Ramos (cell line): ENCODE data around the gene MAPKBP1.
"Not testable (repeated sequence)": the region's sequence is repeated elsewhere in the genome, so short reads cannot be mapped to it uniquely, and the experiment has no call there.

Source experiments
- in situ Hi-C: fragments of 300-500 bp; cut with MboI; formaldehyde crosslinking; loops from one replicate; pipeline ENCODE4 v1.14.3; 2022; ENCODE audit warnings: low sequenced_read_pairs; ENCODE audit not compliant: unreplicated experiment

Gene MAPKBP1

GRCh38 chr15:41774062-41774881, at the start of gene MAPKBP1:
Gene MAPKBP1, plus strand, starts transcription at chr15:41774484. Its CDS starts 792 bp downstream, at chr15:41775276.
- in situ Hi-C loops, result no loop called here

- in situ Hi-C loops, result no loop called here
These were observed 47.1 kb upstream of the MAPKBP1 start for GRCh38 chr15:41727143-41727542.

- in situ Hi-C loops, result not testable (repeated sequence)
These were observed 46.2 kb upstream of the MAPKBP1 start for GRCh38 chr15:41728061-41728460.

- in situ Hi-C loops, result no loop called here
These were observed 43.7 kb upstream of the MAPKBP1 start for GRCh38 chr15:41730543-41730942.

GRCh38 chr15:41732483-41732882, 41.8 kb upstream of the MAPKBP1 start:
- in situ Hi-C loops, result no loop called here

GRCh38 chr15:41734079-41734478, 40.2 kb upstream of the MAPKBP1 start:
- in situ Hi-C loops, result no loop called here

GRCh38 chr15:41735046-41735445, 39.2 kb upstream of the MAPKBP1 start:
- in situ Hi-C loops, result no loop called here

- in situ Hi-C loops, result not testable (repeated sequence)
These were observed 38.8 kb upstream of the MAPKBP1 start for GRCh38 chr15:41735492-41735891.

GRCh38 chr15:41746802-41747201, 27.5 kb upstream of the MAPKBP1 start:
- in situ Hi-C loops, result no loop called here

GRCh38 chr15:41756198-41756597, 18.1 kb upstream of the MAPKBP1 start:
- in situ Hi-C loops, result no loop called here

GRCh38 chr15:41772720-41773331, 1.5 kb upstream of the MAPKBP1 start:
- in situ Hi-C loops, result no loop called here

GRCh38 chr15:41773332-41773728, 954 bp upstream of the MAPKBP1 start:
- in situ Hi-C loops, result no loop called here

- in situ Hi-C loops, result no loop called here
These were observed 589 bp upstream of the MAPKBP1 start for GRCh38 chr15:41773729-41774061.

- in situ Hi-C loops, result no loop called here
These were observed 666 bp downstream of the MAPKBP1 start for GRCh38 chr15:41774882-41775417.

- in situ Hi-C loops, result no loop called here
These were observed 1.4 kb downstream of the MAPKBP1 start for GRCh38 chr15:41775651-41776050.

GRCh38 chr15:41777421-41777973, 3.2 kb downstream of the MAPKBP1 start:
- in situ Hi-C loops, result no loop called here

GRCh38 chr15:41778521-41778920, 4.2 kb downstream of the MAPKBP1 start:
- in situ Hi-C loops, result no loop called here

- in situ Hi-C loops, result no loop called here
These were observed 5.4 kb downstream of the MAPKBP1 start for GRCh38 chr15:41779662-41780157.

GRCh38 chr15:41780266-41780665, 6.0 kb downstream of the MAPKBP1 start:
- in situ Hi-C loops, result no loop called here

- in situ Hi-C loops, result no loop called here
These were observed 6.4 kb downstream of the MAPKBP1 start for GRCh38 chr15:41780727-41781126.
